HCT116 (cell line): ENCODE measurements around the gene KRT73. TPM values are rescaled to one million over a fixed set of nuclear protein-coding genes. Genes with fewer than 3 reads are reported as not detected.

Source experiments
- ATAC-seq: fragments of 200-7000 bp; cut with Tn5 transposase; 2 replicates; pipeline ENCODE4 v1.9.1; 2020; ENCODE audit warnings: mild to moderate bottlenecking, moderate library complexity
- BruUV-seq: library from RNA; stranded (reverse); fragments of 400-500 nt; replicated peaks from 2 replicates; lab custom pipeline; 2021; lab: Mats Ljungman, UMichigan
- CTCF ChIA-PET: fragments of 300-600 bp; sonication (Branson Sonifier 250); formaldehyde crosslinking; loops from one replicate; lab custom pipeline; 2021; ENCODE audit warnings: antibody characterized with exemption; lab: Charles Lee
- POLR2A ChIA-PET: fragments of 300-600, 350-600 bp; sonication (Branson Sonifier 250); formaldehyde crosslinking; loops from one replicate; lab custom pipeline; 2021; ENCODE audit warnings: antibody characterized with exemption; lab: Charles Lee
- RAD21 ChIA-PET, 2 experiments: fragments of 300-600 bp; sonication (Branson Sonifier 250); formaldehyde crosslinking; loops; one replicate each; lab custom pipeline; 2023; ENCODE audit warnings: low total read pairs in 2 of 2; ENCODE audit not compliant: uncharacterized antibody in 2 of 2, unreplicated experiment in 2 of 2, low non-redundant PET in 1 of 2; lab: Charles Lee
- DNase-seq: peaks from one replicate; pipeline ENCODE4 v3.0.0-alpha.2; 2010; ENCODE audit warnings: low read depth, low spot score
- H2AFZ ChIP-seq: fragments of 200-600 bp; shearing (Covaris generic), sonication (generic); 2 replicates; pipeline ENCODE4 v1.6.1; 2017; ENCODE audit warnings: low read depth, mixed run types, mixed read lengths, antibody characterized with exemption, low read length; ENCODE audit not compliant: poor library complexity, severe bottlenecking
- H3K27ac ChIP-seq: 2 replicates; pipeline ENCODE4 v1.5.1; 2012; ENCODE audit warnings: low read depth, low read length
- H3K27me3 ChIP-seq: fragments of 200-600 bp; sonication (generic); 2 replicates; pipeline ENCODE4 v1.6.1; 2016; ENCODE audit warnings: mixed run types, low read length, mixed read lengths; ENCODE audit not compliant: insufficient read depth
- H3K36me3 ChIP-seq, 2 experiments: fragments of 200-500 bp in 1 of 2; fragments of 200-600 bp in 1 of 2; sonication (Bioruptor generic) in 1 of 2; sonication (generic) in 1 of 2; 2 replicates each; pipeline versions ENCODE4 v1.5.1 to v1.6.1; 2014 to 2016; ENCODE audit warnings: low read length in 2 of 2, inconsistent platforms in 1 of 2, mixed read lengths in 1 of 2, mixed run types in 1 of 2; ENCODE audit not compliant: insufficient read depth in 2 of 2, control insufficient read depth in 1 of 2
- H3K4me1 ChIP-seq, 2 experiments: fragments of 200-600 bp in 1 of 2; sonication (generic) in 1 of 2; 2 replicates each; pipeline versions ENCODE4 v1.5.1 to v1.6.1; 2012 to 2017; ENCODE audit warnings: low read length in 2 of 2, inconsistent platforms in 1 of 2, mild to moderate bottlenecking in 1 of 2, mixed read lengths in 1 of 2, mixed run types in 1 of 2, moderate library complexity in 1 of 2; ENCODE audit not compliant: insufficient read depth in 2 of 2, control insufficient read depth in 1 of 2
- H3K4me2 ChIP-seq: fragments of 200-600 bp; sonication (generic); 2 replicates; pipeline ENCODE4 v1.6.1; 2017; ENCODE audit warnings: mixed run types, low read length, mixed read lengths
- H3K4me3 ChIP-seq, 2 experiments: fragments of 200-600 bp in 1 of 2; sonication (generic) in 1 of 2; replicated peaks in 1 of 2; 2 replicates each; pipeline ENCODE4 v1.5.1; 2011 to 2016; ENCODE audit warnings: low read length in 2 of 2, control low read depth in 1 of 2, low read depth in 1 of 2, mild to moderate bottlenecking in 1 of 2, mixed read lengths in 1 of 2, mixed run types in 1 of 2
- H3K79me2 ChIP-seq: fragments of 200-600 bp; sonication (generic); 2 replicates; pipeline ENCODE4 v1.6.1; 2017; ENCODE audit warnings: mild to moderate bottlenecking, mixed run types, low read length, moderate library complexity, mixed read lengths; ENCODE audit not compliant: insufficient read depth
- H3K9ac ChIP-seq: fragments of 200-600 bp; sonication (generic); 2 replicates; pipeline ENCODE4 v1.6.1; 2016; ENCODE audit warnings: low read length, mixed read lengths
- H3K9me2 ChIP-seq: fragments of 200-600 bp; sonication (generic), shearing (Covaris generic); 2 replicates; pipeline ENCODE4 v1.6.1; 2017; ENCODE audit warnings: mixed run types, mild to moderate bottlenecking, moderate library complexity; ENCODE audit not compliant: insufficient read depth
- H3K9me3 ChIP-seq, 2 experiments: fragments of 200-500 bp in 1 of 2; fragments of 200-600 bp in 1 of 2; sonication (Bioruptor generic) in 1 of 2; sonication (generic) in 1 of 2; 2 replicates each; pipeline ENCODE4 v1.6.1; 2014 to 2017; ENCODE audit warnings: low read length in 2 of 2, mixed read lengths in 2 of 2, inconsistent platforms in 1 of 2, low read depth in 1 of 2, mild to moderate bottlenecking in 1 of 2, mixed run types in 1 of 2, moderate library complexity in 1 of 2; ENCODE audit not compliant: control insufficient read depth in 1 of 2, insufficient read depth in 1 of 2
- H4K20me1 ChIP-seq: fragments of 200-600 bp; sonication (generic), shearing (Covaris generic); 2 replicates; pipeline ENCODE4 v1.6.1; 2017; ENCODE audit warnings: mixed run types, mild to moderate bottlenecking, moderate library complexity; ENCODE audit not compliant: insufficient read depth
- ATF3 ChIP-seq: IDR thresholded peaks from 2 replicates; pipeline ENCODE4 v1.6.1; 2012
- CBX3 ChIP-seq: IDR thresholded peaks from 2 replicates; pipeline ENCODE4 v1.6.1; 2012; ENCODE audit warnings: low read depth
- CEBPB ChIP-seq: IDR thresholded peaks from 2 replicates; pipeline ENCODE4 v1.6.1; 2012; ENCODE audit warnings: low read depth
- EGR1 ChIP-seq: IDR thresholded peaks from 2 replicates; pipeline ENCODE4 v1.6.1; 2012; ENCODE audit warnings: low read depth
- ELF1 ChIP-seq: IDR thresholded peaks from 2 replicates; pipeline ENCODE4 v1.6.1; 2012; ENCODE audit warnings: low read depth, borderline replicate concordance
- EZH2phosphoT487 ChIP-seq: fragments of 200-600 bp; IDR thresholded peaks from 2 replicates; pipeline ENCODE4 v1.6.1; 2018; ENCODE audit warnings: antibody characterized with exemption, borderline replicate concordance
- FOSL1 ChIP-seq: IDR thresholded peaks from 2 replicates; pipeline ENCODE4 v1.6.1; 2012; ENCODE audit warnings: low read depth
- JUND ChIP-seq: IDR thresholded peaks from 2 replicates; pipeline ENCODE4 v1.6.1; 2012
- POLR2AphosphoS5 ChIP-seq: IDR thresholded peaks from 2 replicates; pipeline ENCODE4 v1.6.1; 2011; ENCODE audit warnings: mild to moderate bottlenecking, low read depth, low read length, moderate library complexity
- REST ChIP-seq: IDR thresholded peaks from 2 replicates; pipeline ENCODE4 v1.6.1; 2012; ENCODE audit warnings: low read depth
- SIN3A ChIP-seq: IDR thresholded peaks from 2 replicates; pipeline ENCODE4 v1.6.1; 2012; ENCODE audit warnings: low read depth
- TCF7L2 ChIP-seq: IDR thresholded peaks from 2 replicates; pipeline ENCODE4 v1.7.0; 2011; ENCODE audit warnings: borderline replicate concordance, inconsistent platforms; ENCODE audit not compliant: insufficient read depth, insufficient read length; ENCODE audit errors: extremely low read depth
- ZBTB33 ChIP-seq: IDR thresholded peaks from 2 replicates; pipeline ENCODE4 v1.6.1; 2011; ENCODE audit warnings: mild to moderate bottlenecking, low read length, moderate library complexity; ENCODE audit not compliant: insufficient replicate concordance; ENCODE audit errors: extremely low read depth
- ZFX ChIP-seq: fragments of 450-650 bp; IDR thresholded peaks from 2 replicates; pipeline ENCODE4 v1.6.1; 2017
- ZNF274 ChIP-seq: fragments of 200-500 bp; sonication (Bioruptor generic); IDR thresholded peaks from 2 replicates; pipeline ENCODE4 v1.6.1; 2014; ENCODE audit warnings: mild to moderate bottlenecking, low read depth, low read length, inconsistent platforms
- intact Hi-C: fragments of 100-400 bp; cut with micrococcal nuclease; formaldehyde crosslinking; loops from 2 replicates; pipeline ENCODE4 v1.10.0; 2022
- total RNA-seq: library from RNA; stranded (reverse); gene quantifications from one replicate; pipeline ENCODE4 v1.2.1, GENCODE V29; 2021; ENCODE audit not compliant: unreplicated experiment
- TF ChIP-seq, protein P1 (sequence below), 3 experiments: fragments of 200-600 bp in 1 of 3; sonication (generic) in 1 of 3; IDR thresholded peaks in 2 of 3; conservative IDR thresholded peaks in 1 of 3; 2 replicates each; pipeline ENCODE4 v1.5.1; 2012 to 2017; ENCODE audit warnings: low read depth in 2 of 3, low read length in 2 of 3, antibody characterized with exemption in 1 of 3, borderline replicate concordance in 1 of 3, control low read depth in 1 of 3, mild to moderate bottlenecking in 1 of 3, mixed read lengths in 1 of 3, mixed run types in 1 of 3, moderate library complexity in 1 of 3; ENCODE audit not compliant: insufficient read depth in 1 of 3

The KRT73 gene
- total RNA-seq, 1 experiment from 2014 or later: not detected

DNA sequence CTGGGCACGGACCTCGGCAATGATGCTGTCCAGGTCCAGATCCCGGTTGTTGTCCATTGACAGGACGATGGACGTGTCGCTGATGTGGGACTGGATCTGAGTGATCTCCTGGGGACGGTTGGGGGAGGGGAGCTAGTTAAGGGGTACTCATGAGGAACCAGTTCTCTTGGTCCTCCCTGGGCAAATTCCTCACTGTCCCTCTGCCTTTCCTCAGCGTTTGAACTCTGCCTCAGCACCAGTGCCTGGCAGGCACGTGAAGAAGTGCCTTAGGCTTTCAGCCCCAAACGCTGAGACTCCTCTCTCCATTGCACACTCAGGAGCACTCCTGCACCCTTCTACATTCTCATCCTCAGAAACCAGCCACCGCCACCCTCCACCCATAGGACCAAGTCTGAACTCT lies 26.8 kb downstream of the KRT73 start:
- H3K36me3 ChIP-seq: no peaks in the 10 kb centered on the region
- no peak for ATAC-seq

More for the DNA sequence above, 26.8 kb downstream of the KRT73 start:
- RAD21 ChIA-PET: no interaction called here
- Histone ChIP-seq H3K9me3 (no peaks in the 10 kb centered on the region), H3K9me2 (no peaks in the 10 kb centered on the region), H3K4me1 (no peaks in the 10 kb centered on the region), H4K20me1 (no peaks in the 10 kb centered on the region), H3K4me3 (no peak overlapping the region), H3K27ac (no peak overlapping the region), H2AFZ (no peak overlapping the region), H3K79me2 (no peaks in the 10 kb centered on the region), H3K27me3 (no peaks in the 10 kb centered on the region), H3K9ac (no peak overlapping the region), H3K4me2 (no peak overlapping the region)
- BruUV-seq: no TSS peak
- CTCF ChIA-PET: interaction anchor here (1.1 to 1.2 kb wide), 2 partner anchors 8 to 12 kb away, joined by 3 to 5 read pairs; no protein-coding TSS in a partner anchor
- intact Hi-C loops: no loop called here
- no peak for DNase-seq
- TF ChIP-seq ZFX: no peak
- TF ChIP-seq POLR2AphosphoS5: no peak
- TF ChIP-seq JUND: no peak
- TF ChIP-seq EGR1: no peak
- TF ChIP-seq TCF7L2: no peak
- TF ChIP-seq FOSL1: no peak
- no peak for TF ChIP-seq ZNF274
- TF ChIP-seq, protein P1, sequence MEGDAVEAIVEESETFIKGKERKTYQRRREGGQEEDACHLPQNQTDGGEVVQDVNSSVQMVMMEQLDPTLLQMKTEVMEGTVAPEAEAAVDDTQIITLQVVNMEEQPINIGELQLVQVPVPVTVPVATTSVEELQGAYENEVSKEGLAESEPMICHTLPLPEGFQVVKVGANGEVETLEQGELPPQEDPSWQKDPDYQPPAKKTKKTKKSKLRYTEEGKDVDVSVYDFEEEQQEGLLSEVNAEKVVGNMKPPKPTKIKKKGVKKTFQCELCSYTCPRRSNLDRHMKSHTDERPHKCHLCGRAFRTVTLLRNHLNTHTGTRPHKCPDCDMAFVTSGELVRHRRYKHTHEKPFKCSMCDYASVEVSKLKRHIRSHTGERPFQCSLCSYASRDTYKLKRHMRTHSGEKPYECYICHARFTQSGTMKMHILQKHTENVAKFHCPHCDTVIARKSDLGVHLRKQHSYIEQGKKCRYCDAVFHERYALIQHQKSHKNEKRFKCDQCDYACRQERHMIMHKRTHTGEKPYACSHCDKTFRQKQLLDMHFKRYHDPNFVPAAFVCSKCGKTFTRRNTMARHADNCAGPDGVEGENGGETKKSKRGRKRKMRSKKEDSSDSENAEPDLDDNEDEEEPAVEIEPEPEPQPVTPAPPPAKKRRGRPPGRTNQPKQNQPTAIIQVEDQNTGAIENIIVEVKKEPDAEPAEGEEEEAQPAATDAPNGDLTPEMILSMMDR (IDR thresholded peaks at IDR 0.05 in 2 of 3, conservative IDR thresholded peaks at IDR 0.05 in 1 of 3; ENCODE audit: borderline replicate concordance in 1 of 3, insufficient read depth in 1 of 3, low read depth in 2 of 3, low read length in 2 of 3): no peak
- TF ChIP-seq ZBTB33: no peak
- no peak for TF ChIP-seq SIN3A
- no peak for TF ChIP-seq ATF3
- no peak for TF ChIP-seq ELF1
- TF ChIP-seq REST: no peak
- TF ChIP-seq EZH2phosphoT487: no peak
- no peak for TF ChIP-seq CEBPB
- TF ChIP-seq CBX3: no peak
- POLR2A ChIA-PET: no interaction called here
